ENCODE data around the gene EGR2.

EGR2 gene

DNA sequence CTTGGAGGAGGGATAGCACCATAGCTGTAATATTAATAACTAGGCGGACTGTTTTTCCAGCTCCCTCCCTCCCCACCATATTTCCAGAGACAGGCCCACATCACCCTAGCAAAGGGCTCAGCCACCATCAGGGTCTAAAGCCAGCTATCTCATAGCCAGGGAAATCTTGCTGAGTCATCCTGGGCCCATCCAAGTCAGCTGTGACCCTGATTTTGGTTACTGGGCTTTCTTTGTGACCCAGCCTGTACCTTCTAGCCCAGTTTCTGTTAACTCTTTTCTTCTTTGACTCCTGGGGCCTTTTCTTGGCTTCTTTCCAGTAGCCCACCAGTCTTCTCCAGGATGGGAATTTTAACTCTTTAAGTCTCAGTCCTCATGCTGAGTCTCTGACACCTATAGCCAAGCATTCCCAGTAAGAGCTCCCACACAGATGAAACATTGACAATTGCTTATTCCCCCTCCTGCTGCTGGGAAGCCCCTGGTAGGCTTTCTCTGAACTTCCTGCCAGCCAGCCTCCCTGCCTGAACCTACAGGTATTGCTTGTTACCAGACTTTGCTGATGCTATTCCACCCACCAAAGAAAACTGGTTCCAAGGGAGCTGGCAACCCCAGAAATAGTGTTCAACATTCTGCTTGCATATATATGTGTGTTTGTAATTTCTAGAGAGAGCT lies 46.5 kb downstream of the EGR2 start:
- peaks cover 6% of the 10 kb centered on the region for H3K36me3 Mint-ChIP-seq (ENCODE audit: insufficient read depth)
- DNase-seq, result no peak
- H3K27ac Mint-ChIP-seq, result no peak overlapping the region
- no peak overlapping the region for H3K4me3 Mint-ChIP-seq
- ATAC-seq (replicated peaks), result no peak
- peaks cover 6 to 17% of the 10 kb centered on the region in 2 donors for H3K27me3 Mint-ChIP-seq
- H3K4me1 Mint-ChIP-seq (ENCODE audit: low read depth in 2 of 2), result peaks cover 8 to 9% of the 10 kb centered on the region in 2 donors
- H3K9me3 Mint-ChIP-seq, result no peaks in the 10 kb centered on the region

DNA sequence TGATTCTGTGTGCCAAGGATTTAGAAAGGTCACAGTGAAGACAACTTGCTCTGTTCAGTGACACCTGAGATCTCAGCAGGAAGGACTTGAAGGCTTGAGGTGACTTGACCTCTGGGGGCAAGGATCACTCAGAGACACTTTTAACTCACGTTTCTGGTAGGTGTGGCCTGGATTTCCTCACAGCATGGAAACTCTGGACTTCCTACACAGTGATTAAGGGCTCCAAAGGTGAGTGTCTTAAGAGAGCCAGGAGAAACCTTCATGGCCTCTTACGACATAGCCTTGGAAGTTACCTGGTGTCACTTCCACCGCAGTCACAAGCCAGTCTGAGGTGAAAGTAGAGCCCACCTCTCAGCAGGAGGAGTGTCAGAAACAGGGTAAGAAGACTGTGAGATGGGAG lies 49.8 kb downstream of the EGR2 start:
- Mint-ChIP-seq H3K36me3 (ENCODE audit: insufficient read depth) (peaks cover 6% of the 10 kb centered on the region), H3K9me3 (no peaks in the 10 kb centered on the region), H3K4me1 (ENCODE audit: low read depth in 2 of 2) (peaks cover 8 to 15% of the 10 kb centered on the region in 2 donors), H3K27me3 (no peaks in the 10 kb centered on the region), H3K4me3 (no peak overlapping the region), H3K27ac (no peak overlapping the region)
- ATAC-seq (replicated peaks) (no peak), DNase-seq (no peak)

DNA sequence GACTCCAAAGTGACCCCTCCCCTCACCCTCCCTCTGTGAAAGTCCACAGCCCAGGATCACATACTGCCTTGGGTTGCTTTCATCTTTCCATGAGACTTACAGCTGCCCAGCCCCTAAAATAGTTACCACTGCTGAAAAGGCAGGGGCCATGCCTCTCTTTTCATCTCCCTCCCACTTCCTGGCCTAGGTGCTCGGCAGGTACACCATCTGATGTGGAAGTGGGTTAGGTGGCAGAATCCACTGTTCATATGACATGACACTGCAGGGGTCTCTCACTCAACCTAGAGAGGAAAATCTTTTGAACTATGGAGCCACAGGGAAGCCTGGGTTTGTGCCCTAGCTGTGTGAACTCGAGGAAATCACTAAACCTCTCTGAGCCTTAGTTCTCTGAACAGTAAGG lies 50.4 kb downstream of the EGR2 start:
- peaks cover 6% of the 10 kb centered on the region for H3K36me3 Mint-ChIP-seq (ENCODE audit: insufficient read depth)
- no peak for ATAC-seq (replicated peaks)
- no peaks in the 10 kb centered on the region for H3K27me3 Mint-ChIP-seq
- no peak overlapping the region for H3K4me3 Mint-ChIP-seq
- no peak overlapping the region for H3K27ac Mint-ChIP-seq
- H3K4me1 Mint-ChIP-seq (ENCODE audit: low read depth in 2 of 2), result peaks cover 8 to 15% of the 10 kb centered on the region in 2 donors
- DNase-seq, result no peak
- no peaks in the 10 kb centered on the region for H3K9me3 Mint-ChIP-seq

DNA sequence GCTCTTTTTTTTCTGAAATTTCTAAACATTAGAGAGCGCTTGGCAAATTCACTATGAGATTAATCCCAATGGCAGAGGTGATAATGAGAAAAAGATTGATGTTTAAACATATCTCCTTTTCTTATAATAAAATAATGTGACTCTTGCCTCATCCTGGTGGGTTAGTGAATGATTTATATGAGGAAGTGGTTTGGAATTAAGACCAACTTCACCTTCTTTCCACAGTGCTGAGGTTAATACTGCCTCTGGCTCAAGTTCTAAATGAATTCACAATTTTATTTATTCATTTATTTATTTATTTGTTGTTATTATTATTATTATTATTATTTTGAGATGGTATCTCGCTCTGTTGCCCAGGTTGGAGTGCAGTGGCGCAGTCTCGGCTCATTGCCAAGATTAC lies 52.2 kb downstream of the EGR2 start:
- Mint-ChIP-seq H3K27me3 (no peaks in the 10 kb centered on the region), H3K27ac (no peak overlapping the region), H3K4me1 (ENCODE audit: low read depth in 2 of 2) (peaks cover 8 to 15% of the 10 kb centered on the region in 2 donors), H3K4me3 (no peak overlapping the region), H3K36me3 (ENCODE audit: insufficient read depth) (peaks cover 6% of the 10 kb centered on the region), H3K9me3 (no peaks in the 10 kb centered on the region)
- no peak for DNase-seq
- no peak for ATAC-seq (replicated peaks)

DNA sequence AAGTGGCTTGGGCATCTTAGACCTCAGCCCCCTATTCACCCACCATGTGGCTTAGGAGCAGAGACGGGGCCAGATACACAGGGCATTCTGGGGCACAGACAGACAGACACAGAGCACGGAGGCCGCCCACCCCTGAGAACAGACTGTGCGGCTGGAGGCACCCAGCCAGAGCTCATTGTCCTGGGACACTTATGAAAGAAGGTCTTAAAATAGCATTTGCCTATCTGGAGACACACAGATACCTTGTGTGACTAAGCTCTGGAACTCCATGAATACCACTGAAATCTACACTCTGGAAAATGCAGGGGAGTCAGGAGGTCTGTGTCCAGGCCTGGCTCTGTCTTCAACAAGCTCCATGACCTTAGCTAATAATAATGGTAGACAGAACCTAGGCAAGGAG lies 53.0 kb downstream of the EGR2 start:
- no peaks in the 10 kb centered on the region for H3K27me3 Mint-ChIP-seq
- peaks cover 6% of the 10 kb centered on the region for H3K36me3 Mint-ChIP-seq (ENCODE audit: insufficient read depth)
- ATAC-seq (replicated peaks), result no peak
- DNase-seq, result no peak
- peaks cover 8 to 15% of the 10 kb centered on the region in 2 donors for H3K4me1 Mint-ChIP-seq (ENCODE audit: low read depth in 2 of 2)
- H3K9me3 Mint-ChIP-seq, result no peaks in the 10 kb centered on the region
- H3K4me3 Mint-ChIP-seq, result no peak overlapping the region
- H3K27ac Mint-ChIP-seq, result no peak overlapping the region
